ENCODE measurements around the gene RADIL. TPM values are rescaled to one million over a fixed set of nuclear protein-coding genes. Genes with fewer than 3 reads are reported as not detected.

Gene RADIL
- total RNA-seq, 3 donors from 2014 or later (not counting 1 experiment from before 2014, with no cell fraction given), result not detected

DNA sequence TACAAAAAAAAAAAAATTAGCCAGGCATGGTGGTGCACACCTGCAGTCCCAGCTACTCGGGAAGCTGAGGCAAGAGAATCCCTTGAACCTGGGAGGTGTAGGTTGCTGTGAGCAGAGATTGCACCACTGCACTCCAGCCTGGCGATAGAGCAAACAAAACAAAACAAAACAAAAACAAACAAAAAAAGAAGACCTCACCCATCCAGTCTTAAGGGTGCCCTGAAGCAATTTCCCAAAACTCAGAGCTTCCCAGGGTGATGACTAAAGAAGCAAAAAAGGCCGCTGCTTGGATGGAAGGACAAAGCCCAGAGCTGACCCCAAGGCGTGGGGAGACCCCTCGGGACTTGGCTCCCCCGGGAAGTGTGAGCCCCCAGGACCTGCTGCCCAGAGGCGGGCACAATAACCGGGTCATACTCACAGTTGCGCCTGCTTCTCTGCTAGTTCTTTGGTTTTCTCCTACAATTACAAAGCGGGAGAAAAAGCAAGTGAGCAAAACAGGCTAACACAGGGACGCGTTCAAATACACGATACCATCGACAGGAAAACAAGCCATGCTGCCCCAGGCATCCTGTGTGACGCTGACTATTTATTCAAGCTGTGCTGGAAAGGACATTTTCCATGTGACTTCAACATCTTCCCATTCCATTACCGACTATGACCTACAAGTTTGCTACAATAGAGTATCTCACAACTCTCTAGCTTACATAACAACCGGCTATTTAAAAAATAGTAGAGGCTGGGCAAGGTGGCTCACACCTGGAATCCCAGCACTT lies 51.6 kb downstream of the RADIL start:
- ATAC-seq (no peak), DNase-seq (no peak)
- Histone ChIP-seq H3K27ac (ENCODE audit: low read length) (no peak overlapping the region), H3K4me3 (ENCODE audit: low read length) (no peak overlapping the region), H3K4me1 (ENCODE audit: control insufficient read depth, insufficient read depth, low read length) (no peaks in the 10 kb centered on the region), H3K36me3 (ENCODE audit: control insufficient read depth, insufficient read depth, low read length) (no peaks in the 10 kb centered on the region), H3K27me3 (ENCODE audit: control insufficient read depth, insufficient read depth, low read length) (no peaks in the 10 kb centered on the region), H3K9me3 (ENCODE audit: control insufficient read depth, insufficient read depth, low read length) (no peaks in the 10 kb centered on the region)
- no peaks in the 10 kb centered on the region for H3K9me3 Mint-ChIP-seq
- peaks cover 0 to 1% of the 10 kb centered on the region in 2 donors for H3K27me3 Mint-ChIP-seq (ENCODE audit: low read depth in 2 of 2)
- no peak overlapping the region for H3K4me3 Mint-ChIP-seq
- H3K36me3 Mint-ChIP-seq, result no peaks in the 10 kb centered on the region
- peaks cover 0 to 7% of the 10 kb centered on the region in 2 donors for H3K4me1 Mint-ChIP-seq
- intact Hi-C loops (cut with micrococcal nuclease), result no loop called here
- H3K27ac Mint-ChIP-seq, result no peak overlapping the region
- TF ChIP-seq, protein P1, sequence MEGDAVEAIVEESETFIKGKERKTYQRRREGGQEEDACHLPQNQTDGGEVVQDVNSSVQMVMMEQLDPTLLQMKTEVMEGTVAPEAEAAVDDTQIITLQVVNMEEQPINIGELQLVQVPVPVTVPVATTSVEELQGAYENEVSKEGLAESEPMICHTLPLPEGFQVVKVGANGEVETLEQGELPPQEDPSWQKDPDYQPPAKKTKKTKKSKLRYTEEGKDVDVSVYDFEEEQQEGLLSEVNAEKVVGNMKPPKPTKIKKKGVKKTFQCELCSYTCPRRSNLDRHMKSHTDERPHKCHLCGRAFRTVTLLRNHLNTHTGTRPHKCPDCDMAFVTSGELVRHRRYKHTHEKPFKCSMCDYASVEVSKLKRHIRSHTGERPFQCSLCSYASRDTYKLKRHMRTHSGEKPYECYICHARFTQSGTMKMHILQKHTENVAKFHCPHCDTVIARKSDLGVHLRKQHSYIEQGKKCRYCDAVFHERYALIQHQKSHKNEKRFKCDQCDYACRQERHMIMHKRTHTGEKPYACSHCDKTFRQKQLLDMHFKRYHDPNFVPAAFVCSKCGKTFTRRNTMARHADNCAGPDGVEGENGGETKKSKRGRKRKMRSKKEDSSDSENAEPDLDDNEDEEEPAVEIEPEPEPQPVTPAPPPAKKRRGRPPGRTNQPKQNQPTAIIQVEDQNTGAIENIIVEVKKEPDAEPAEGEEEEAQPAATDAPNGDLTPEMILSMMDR (IDR thresholded peaks at IDR 0.05), result no peak
- WGBS (ENCODE audit: insufficient coverage), result 93% methylated on average over 16 of the region's 17 CpGs

GRCh38 chr7:4830176-4830575 lies 53.3 kb downstream of the RADIL start:
- ATAC-seq (peak; percentile 74 to 93 (median 88)), DNase-seq (peak; percentile 36 to 70)
- H3K27ac Mint-ChIP-seq, result no peak overlapping the region
- Histone ChIP-seq H3K27ac (ENCODE audit: low read length) (no peak overlapping the region), H3K4me3 (ENCODE audit: low read length) (no peak overlapping the region), H3K27me3 (ENCODE audit: control insufficient read depth, insufficient read depth, low read length) (no peaks in the 10 kb centered on the region), H3K4me1 (ENCODE audit: control insufficient read depth, insufficient read depth, low read length) (no peaks in the 10 kb centered on the region), H3K36me3 (ENCODE audit: control insufficient read depth, insufficient read depth, low read length) (no peaks in the 10 kb centered on the region), H3K9me3 (ENCODE audit: control insufficient read depth, insufficient read depth, low read length) (no peaks in the 10 kb centered on the region)
- no peaks in the 10 kb centered on the region for H3K9me3 Mint-ChIP-seq
- TF ChIP-seq, protein P1 (IDR thresholded peaks at IDR 0.05), result peak; percentile 40
- no peak overlapping the region for H3K4me3 Mint-ChIP-seq
- WGBS (ENCODE audit: insufficient coverage), result 41% methylated on average over 14 of the region's 14 CpGs
- H3K4me1 Mint-ChIP-seq, result peaks cover 0 to 5% of the 10 kb centered on the region in 2 donors
- peaks cover 0 to 2% of the 10 kb centered on the region in 2 donors for H3K27me3 Mint-ChIP-seq (ENCODE audit: low read depth in 2 of 2)
- intact Hi-C loops (cut with micrococcal nuclease), result loop anchor here (1.0 kb wide), 1 partner anchor 255 kb away; no protein-coding TSS in a partner anchor
- no peaks in the 10 kb centered on the region for H3K36me3 Mint-ChIP-seq

GRCh38 chr7:4828720-4829383 lies 54.7 kb downstream of the RADIL start:
- intact Hi-C loops (cut with micrococcal nuclease), result no loop called here
- Mint-ChIP-seq H3K4me3 (no peak overlapping the region), H3K4me1 (peaks cover 0 to 5% of the 10 kb centered on the region in 2 donors), H3K27ac (no peak overlapping the region), H3K36me3 (no peaks in the 10 kb centered on the region), H3K27me3 (ENCODE audit: low read depth in 2 of 2) (peaks cover 0 to 2% of the 10 kb centered on the region in 2 donors), H3K9me3 (no peaks in the 10 kb centered on the region)
- Histone ChIP-seq H3K27me3 (ENCODE audit: control insufficient read depth, insufficient read depth, low read length) (no peaks in the 10 kb centered on the region), H3K36me3 (ENCODE audit: control insufficient read depth, insufficient read depth, low read length) (no peaks in the 10 kb centered on the region), H3K27ac (ENCODE audit: low read length) (no peak overlapping the region), H3K9me3 (ENCODE audit: control insufficient read depth, insufficient read depth, low read length) (no peaks in the 10 kb centered on the region), H3K4me3 (ENCODE audit: low read length) (no peak overlapping the region), H3K4me1 (ENCODE audit: control insufficient read depth, insufficient read depth, low read length) (no peaks in the 10 kb centered on the region)
- ATAC-seq (no peak), DNase-seq (no peak)
- TF ChIP-seq, protein P1 (IDR thresholded peaks at IDR 0.05), result no peak
- 89% methylated on average over 17 of the region's 17 CpGs for WGBS (ENCODE audit: insufficient coverage)
